Vagina (tissue), 2 donors: ENCODE data around the gene HOXA5.

Experiments used
- POLR2A ChIP-seq, 2 donors: fragments of 450-650 bp; IDR thresholded peaks; one replicate each; pipeline ENCODE4 v1.6.1; 2017; ENCODE audit warnings: antibody characterized with exemption in 2 of 2, mild to moderate bottlenecking in 2 of 2, moderate library complexity in 2 of 2
- TF ChIP-seq, protein P1 (sequence below), 3 experiments: fragments of 450-650 bp in 2 of 3; fragments of 200-600 bp in 1 of 3; sonication (generic) in 1 of 3; IDR thresholded peaks; one replicate each; pipeline ENCODE4 v1.5.1; 2017 to 2019; ENCODE audit warnings: antibody characterized with exemption in 3 of 3, mild to moderate bottlenecking in 2 of 3, moderate library complexity in 2 of 3

GRCh38 chr7:27159266-27160144, 16.0 kb upstream of the HOXA5 start:
- TF ChIP-seq, protein P1, sequence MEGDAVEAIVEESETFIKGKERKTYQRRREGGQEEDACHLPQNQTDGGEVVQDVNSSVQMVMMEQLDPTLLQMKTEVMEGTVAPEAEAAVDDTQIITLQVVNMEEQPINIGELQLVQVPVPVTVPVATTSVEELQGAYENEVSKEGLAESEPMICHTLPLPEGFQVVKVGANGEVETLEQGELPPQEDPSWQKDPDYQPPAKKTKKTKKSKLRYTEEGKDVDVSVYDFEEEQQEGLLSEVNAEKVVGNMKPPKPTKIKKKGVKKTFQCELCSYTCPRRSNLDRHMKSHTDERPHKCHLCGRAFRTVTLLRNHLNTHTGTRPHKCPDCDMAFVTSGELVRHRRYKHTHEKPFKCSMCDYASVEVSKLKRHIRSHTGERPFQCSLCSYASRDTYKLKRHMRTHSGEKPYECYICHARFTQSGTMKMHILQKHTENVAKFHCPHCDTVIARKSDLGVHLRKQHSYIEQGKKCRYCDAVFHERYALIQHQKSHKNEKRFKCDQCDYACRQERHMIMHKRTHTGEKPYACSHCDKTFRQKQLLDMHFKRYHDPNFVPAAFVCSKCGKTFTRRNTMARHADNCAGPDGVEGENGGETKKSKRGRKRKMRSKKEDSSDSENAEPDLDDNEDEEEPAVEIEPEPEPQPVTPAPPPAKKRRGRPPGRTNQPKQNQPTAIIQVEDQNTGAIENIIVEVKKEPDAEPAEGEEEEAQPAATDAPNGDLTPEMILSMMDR (IDR thresholded peaks at IDR 0.05): no peak
- TF ChIP-seq POLR2A (IDR thresholded peaks at IDR 0.05): no peak
